Keratinocyte (primary cell): ENCODE data around the gene EPHB1. TPM values are rescaled to one million over a fixed set of nuclear protein-coding genes. Genes with fewer than 3 reads are reported as not detected.

Experiments
- DNase-seq: peaks from one replicate; pipeline ENCODE4 v3.0.0-alpha.2; 2011; ENCODE audit warnings: low read depth, missing footprints, low spot score
- FAIRE-seq: peaks from 2 replicates; lab custom pipeline; 2011; peaks lifted over from hg19 to GRCh38; lab: Jason Lieb, UNC
- H2AFZ ChIP-seq: 2 replicates; pipeline ENCODE4 v1.6.0; 2012; ENCODE audit warnings: low read length, control low read depth, inconsistent platforms; ENCODE audit not compliant: control insufficient read depth
- H3K27ac ChIP-seq: 2 replicates; pipeline ENCODE4 v1.5.1; 2011; ENCODE audit warnings: low read length; ENCODE audit not compliant: control insufficient read depth, insufficient read depth
- H3K27me3 ChIP-seq: 3 replicates; pipeline ENCODE4 v1.6.0; 2011; ENCODE audit warnings: low read length; ENCODE audit not compliant: control insufficient read depth, insufficient read depth; ENCODE audit errors: extremely low read depth
- H3K36me3 ChIP-seq, 2 experiments: 2 replicates in 1 of 2; 3 replicates in 1 of 2; pipeline ENCODE4 v1.5.1; 2011; ENCODE audit warnings: low read length in 2 of 2, mild to moderate bottlenecking in 1 of 2; ENCODE audit not compliant: control insufficient read depth in 2 of 2, insufficient read depth in 2 of 2; ENCODE audit errors: extremely low read depth in 1 of 2
- H3K4me1 ChIP-seq: 3 replicates; pipeline ENCODE4 v1.5.1; 2011; ENCODE audit warnings: low read length; ENCODE audit not compliant: control insufficient read depth, insufficient read depth; ENCODE audit errors: extremely low read depth
- H3K4me2 ChIP-seq: 3 replicates; pipeline ENCODE4 v1.6.0; 2011; ENCODE audit warnings: low read depth, low read length; ENCODE audit not compliant: control insufficient read depth, insufficient read depth; ENCODE audit errors: extremely low read depth
- H3K4me3 ChIP-seq, 3 experiments: fragments of 200-600 bp in 1 of 3; sonication (generic) in 1 of 3; 2 replicates in 2 of 3; 3 replicates in 1 of 3; pipeline ENCODE4 v1.5.1; 2011 to 2016; ENCODE audit warnings: low read length in 3 of 3, mild to moderate bottlenecking in 3 of 3, control low read depth in 2 of 3, inconsistent platforms in 1 of 3, low read depth in 1 of 3, mixed read lengths in 1 of 3, mixed run types in 1 of 3, moderate library complexity in 1 of 3; ENCODE audit not compliant: control insufficient read depth in 2 of 3, insufficient read depth in 2 of 3; ENCODE audit errors: extremely low read depth in 1 of 3
- H3K79me2 ChIP-seq: 2 replicates; pipeline ENCODE4 v1.6.0; 2012; ENCODE audit warnings: low read length; ENCODE audit not compliant: control insufficient read depth, insufficient read depth
- H3K9ac ChIP-seq: 3 replicates; pipeline ENCODE4 v1.6.0; 2011; ENCODE audit warnings: low read length; ENCODE audit not compliant: control insufficient read depth, insufficient read depth; ENCODE audit errors: extremely low read depth
- H3K9me1 ChIP-seq: 3 replicates; pipeline ENCODE4 v1.6.0; 2011; ENCODE audit warnings: low read length; ENCODE audit not compliant: control insufficient read depth, insufficient read depth; ENCODE audit errors: extremely low read depth
- H3K9me3 ChIP-seq: 2 replicates; pipeline ENCODE4 v1.5.1; 2012; ENCODE audit warnings: low read depth, low read length; ENCODE audit not compliant: control insufficient read depth
- H4K20me1 ChIP-seq: 3 replicates; pipeline ENCODE4 v1.6.0; 2011; ENCODE audit warnings: low read length; ENCODE audit not compliant: control insufficient read depth, insufficient read depth; ENCODE audit errors: extremely low read depth
- EZH2 ChIP-seq: IDR thresholded peaks from one replicate; pipeline ENCODE4 v1.6.1; 2012; ENCODE audit warnings: inconsistent platforms, mild to moderate bottlenecking, low read length, moderate library complexity
- dilution Hi-C: fragments of 300-500 bp; cut with MboI; formaldehyde crosslinking; loops from one replicate; pipeline ENCODE4 v1.7.0; 2020; ENCODE audit warnings: low sequenced_read_pairs; ENCODE audit not compliant: extremely low pct_ligation_motif_present
- polyA plus RNA-seq, 5 experiments: library from polyadenylated mRNA; depleted of rRNA in 3 of 5; stranded (reverse) in 3 of 5; stranded (forward) in 1 of 5; unstranded in 1 of 5; fragments of >200 nt; gene quantifications; 1 replicate in 1 of 5; 2 replicates in 3 of 5; 3 replicates in 1 of 5; pipeline versions ENCODE4 v1.2.1 to v1.2.3, GENCODE V29; 2011 to 2012; ENCODE audit warnings: missing spikeins in 2 of 5, low read depth in 1 of 5, low replicate concordance in 1 of 5
- TF ChIP-seq, protein P1 (sequence below), 3 experiments: IDR thresholded peaks in 1 of 3; conservative IDR thresholded peaks in 1 of 3; optimal IDR thresholded peaks in 1 of 3; 2 replicates in 2 of 3; 3 replicates in 1 of 3; pipeline versions ENCODE3 to v1.5.1; 2011; ENCODE audit warnings: low read length in 3 of 3, mild to moderate bottlenecking in 3 of 3, moderate library complexity in 2 of 3, control low read depth in 1 of 3, inconsistent platforms in 1 of 3; ENCODE audit not compliant: insufficient read depth in 2 of 3; ENCODE audit errors: extremely low read depth in 1 of 3

Gene EPHB1
- polyA plus RNA-seq, 1 donor (not counting 4 experiments of a cell fraction or from before 2014, with no cell fraction given): 0.01 TPM

- dilution Hi-C loops: no loop called here
- H3K4me2 ChIP-seq: no peak overlapping the region
- FAIRE-seq: no peak
- no peak overlapping the region for H3K9ac ChIP-seq
- no peaks in the 10 kb centered on the region for H3K79me2 ChIP-seq
- H3K4me3 ChIP-seq: no peak overlapping the region
- H3K9me3 ChIP-seq: no peaks in the 10 kb centered on the region
- no peaks in the 10 kb centered on the region for H3K9me1 ChIP-seq
- no peaks in the 10 kb centered on the region for H3K36me3 ChIP-seq
- H3K4me1 ChIP-seq: no peaks in the 10 kb centered on the region
- H2AFZ ChIP-seq: no peak overlapping the region
- TF ChIP-seq, protein P1, sequence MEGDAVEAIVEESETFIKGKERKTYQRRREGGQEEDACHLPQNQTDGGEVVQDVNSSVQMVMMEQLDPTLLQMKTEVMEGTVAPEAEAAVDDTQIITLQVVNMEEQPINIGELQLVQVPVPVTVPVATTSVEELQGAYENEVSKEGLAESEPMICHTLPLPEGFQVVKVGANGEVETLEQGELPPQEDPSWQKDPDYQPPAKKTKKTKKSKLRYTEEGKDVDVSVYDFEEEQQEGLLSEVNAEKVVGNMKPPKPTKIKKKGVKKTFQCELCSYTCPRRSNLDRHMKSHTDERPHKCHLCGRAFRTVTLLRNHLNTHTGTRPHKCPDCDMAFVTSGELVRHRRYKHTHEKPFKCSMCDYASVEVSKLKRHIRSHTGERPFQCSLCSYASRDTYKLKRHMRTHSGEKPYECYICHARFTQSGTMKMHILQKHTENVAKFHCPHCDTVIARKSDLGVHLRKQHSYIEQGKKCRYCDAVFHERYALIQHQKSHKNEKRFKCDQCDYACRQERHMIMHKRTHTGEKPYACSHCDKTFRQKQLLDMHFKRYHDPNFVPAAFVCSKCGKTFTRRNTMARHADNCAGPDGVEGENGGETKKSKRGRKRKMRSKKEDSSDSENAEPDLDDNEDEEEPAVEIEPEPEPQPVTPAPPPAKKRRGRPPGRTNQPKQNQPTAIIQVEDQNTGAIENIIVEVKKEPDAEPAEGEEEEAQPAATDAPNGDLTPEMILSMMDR (optimal IDR thresholded peaks at IDR 0.05 in 1 of 3, IDR thresholded peaks at IDR 0.05 in 1 of 3, conservative IDR thresholded peaks at IDR 0.05 in 1 of 3; ENCODE audit: extremely low read depth in 1 of 3, insufficient read depth in 2 of 3, low read length in 3 of 3): no peak
- TF ChIP-seq EZH2: no peak
- DNase-seq: no peak
- no peak overlapping the region for H3K27ac ChIP-seq
- H4K20me1 ChIP-seq: no peaks in the 10 kb centered on the region
- no peaks in the 10 kb centered on the region for H3K27me3 ChIP-seq
These were observed 146.8 kb downstream of the EPHB1 start for GRCh38 chr3:134941820-134942219.

GRCh38 chr3:134944429-134944828, 149.4 kb downstream of the EPHB1 start:
- H3K9ac ChIP-seq: no peak overlapping the region
- H3K9me3 ChIP-seq: no peaks in the 10 kb centered on the region
- H3K27me3 ChIP-seq: no peaks in the 10 kb centered on the region
- no peaks in the 10 kb centered on the region for H3K4me1 ChIP-seq
- H3K4me2 ChIP-seq: no peak overlapping the region
- no peak overlapping the region for H3K27ac ChIP-seq
- no peak overlapping the region for H2AFZ ChIP-seq
- TF ChIP-seq EZH2: no peak
- TF ChIP-seq, protein P1 (optimal IDR thresholded peaks at IDR 0.05 in 1 of 3, IDR thresholded peaks at IDR 0.05 in 1 of 3, conservative IDR thresholded peaks at IDR 0.05 in 1 of 3; ENCODE audit: extremely low read depth in 1 of 3, insufficient read depth in 2 of 3, low read length in 3 of 3): no peak
- H4K20me1 ChIP-seq: no peaks in the 10 kb centered on the region
- FAIRE-seq: no peak
- no peak overlapping the region for H3K4me3 ChIP-seq
- no peaks in the 10 kb centered on the region for H3K36me3 ChIP-seq
- no peak for DNase-seq
- dilution Hi-C loops: no loop called here
- H3K9me1 ChIP-seq: no peaks in the 10 kb centered on the region
- no peaks in the 10 kb centered on the region for H3K79me2 ChIP-seq
